H1 (cell line): Measurements from ENCODE around the gene IL31.

Experiments used
- POLR2A ChIP-seq, 2 experiments: IDR thresholded peaks; 1 replicate in 1 of 2; 2 replicates in 1 of 2; pipeline ENCODE4 v1.6.1; 2011; ENCODE audit warnings: low read depth in 2 of 2, low read length in 2 of 2, mild to moderate bottlenecking in 2 of 2; ENCODE audit errors: control extremely low read depth in 1 of 2
- RNF2 ChIP-seq: fragments of 200-900, 300-1000 bp; sonication (generic); IDR thresholded peaks from 2 replicates; pipeline ENCODE4 v1.7.1; 2016; ENCODE audit warnings: borderline replicate concordance, low read depth, mild to moderate bottlenecking, antibody characterized with exemption, low read length; ENCODE audit not compliant: poor library complexity, severe bottlenecking; ENCODE audit errors: missing control alignments
- TF ChIP-seq, protein P1 (sequence below), 3 experiments: IDR thresholded peaks; 1 replicate in 2 of 3; 2 replicates in 1 of 3; pipeline versions ENCODE4 v1.5.1 to v1.6.1; 2011; ENCODE audit warnings: low read length in 3 of 3, mild to moderate bottlenecking in 3 of 3, inconsistent platforms in 2 of 3, low read depth in 1 of 3, moderate library complexity in 1 of 3; ENCODE audit not compliant: insufficient read depth in 1 of 3; ENCODE audit errors: control extremely low read depth in 1 of 3

- TF ChIP-seq, protein P1, sequence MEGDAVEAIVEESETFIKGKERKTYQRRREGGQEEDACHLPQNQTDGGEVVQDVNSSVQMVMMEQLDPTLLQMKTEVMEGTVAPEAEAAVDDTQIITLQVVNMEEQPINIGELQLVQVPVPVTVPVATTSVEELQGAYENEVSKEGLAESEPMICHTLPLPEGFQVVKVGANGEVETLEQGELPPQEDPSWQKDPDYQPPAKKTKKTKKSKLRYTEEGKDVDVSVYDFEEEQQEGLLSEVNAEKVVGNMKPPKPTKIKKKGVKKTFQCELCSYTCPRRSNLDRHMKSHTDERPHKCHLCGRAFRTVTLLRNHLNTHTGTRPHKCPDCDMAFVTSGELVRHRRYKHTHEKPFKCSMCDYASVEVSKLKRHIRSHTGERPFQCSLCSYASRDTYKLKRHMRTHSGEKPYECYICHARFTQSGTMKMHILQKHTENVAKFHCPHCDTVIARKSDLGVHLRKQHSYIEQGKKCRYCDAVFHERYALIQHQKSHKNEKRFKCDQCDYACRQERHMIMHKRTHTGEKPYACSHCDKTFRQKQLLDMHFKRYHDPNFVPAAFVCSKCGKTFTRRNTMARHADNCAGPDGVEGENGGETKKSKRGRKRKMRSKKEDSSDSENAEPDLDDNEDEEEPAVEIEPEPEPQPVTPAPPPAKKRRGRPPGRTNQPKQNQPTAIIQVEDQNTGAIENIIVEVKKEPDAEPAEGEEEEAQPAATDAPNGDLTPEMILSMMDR (IDR thresholded peaks at IDR 0.05; ENCODE audit: control extremely low read depth in 1 of 3, insufficient read depth in 1 of 3, low read depth in 1 of 3, low read length in 3 of 3), result no peak
- TF ChIP-seq POLR2A (IDR thresholded peaks at IDR 0.05; ENCODE audit: control extremely low read depth in 1 of 2, low read depth in 2 of 2, low read length in 2 of 2) (no peak), RNF2 (no peak)
Observed at GRCh38 chr12:122166422-122167349, 7.3 kb downstream of the IL31 start.
